ENCODE results near the gene NKAIN4.
"Not testable (repeated sequence)": the region's sequence is repeated elsewhere in the genome, so short reads cannot be mapped to it uniquely, and the experiment has no call there.

Gene NKAIN4

GRCh38 chr20:63253065-63253437, 1.2 kb downstream of the NKAIN4 start:
- Histone ChIP-seq H3K4me3 (peak overlapping the region; percentile 85), H4K20me1 (peaks cover 17% of the 10 kb centered on the region; the same call in 1 of the 2 replicates), H3K27ac (peak overlapping the region; percentile 94), H3K4me2 (peak overlapping the region; percentile 97), H3K27me3 (peaks cover 50% of the 10 kb centered on the region), H3K36me3 (peaks cover 1% of the 10 kb centered on the region; the same call in 1 of the 2 replicates), H3K9ac (peak overlapping the region; percentile 91), H3K9me3 (no peaks in the 10 kb centered on the region), H3K4me1 (peaks cover 94% of the 10 kb centered on the region)
- TF ChIP-seq Cebpa-rat (IDR thresholded peaks at IDR 0.05) = no peak

DNA sequence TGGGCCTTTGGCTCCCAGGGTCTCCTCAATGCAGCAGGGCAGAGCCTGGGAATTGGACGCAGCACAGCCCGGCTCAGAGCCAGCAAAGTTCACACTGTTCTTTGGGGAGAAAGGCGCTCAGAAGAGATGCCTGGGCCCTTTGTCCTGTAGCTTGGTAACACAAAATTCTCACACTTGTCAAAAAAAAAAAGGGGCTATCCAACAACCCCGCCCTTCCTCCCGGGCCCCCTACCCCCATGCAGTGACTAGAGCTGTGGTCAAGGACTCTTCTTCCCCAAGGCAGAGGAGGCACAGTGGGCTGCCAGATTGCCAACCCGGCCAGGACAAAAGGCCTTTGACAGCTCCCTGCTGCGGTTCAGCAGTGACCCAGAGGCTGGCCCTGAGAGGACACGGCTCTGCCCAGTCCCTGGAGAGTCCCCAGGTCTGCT, 2.0 kb downstream of the NKAIN4 start:
- H3K4me1 ChIP-seq = peaks cover 94% of the 10 kb centered on the region
- H3K9me3 ChIP-seq = no peaks in the 10 kb centered on the region
- H3K27ac ChIP-seq = peak overlapping the region; percentile 94
- TF ChIP-seq Cebpa-rat (IDR thresholded peaks at IDR 0.05) = no peak
- H3K27me3 ChIP-seq = peaks cover 50% of the 10 kb centered on the region
- peaks cover 18% of the 10 kb centered on the region; the same call in 1 of the 2 replicates for H4K20me1 ChIP-seq
- H3K4me3 ChIP-seq = peak overlapping the region; percentile 85
- peak overlapping the region; percentile 91 for H3K9ac ChIP-seq
- H3K4me2 ChIP-seq = peak overlapping the region; percentile 97
- peaks cover 7% of the 10 kb centered on the region; the same call in 1 of the 2 replicates for H3K36me3 ChIP-seq

- Histone ChIP-seq H3K9ac (peak overlapping the region; percentile 91), H3K4me1 (peaks cover 94% of the 10 kb centered on the region), H3K36me3 (peaks cover 14% of the 10 kb centered on the region; the same call in 1 of the 2 replicates), H3K4me2 (peak overlapping the region; percentile 97), H3K27me3 (peaks cover 42% of the 10 kb centered on the region), H3K27ac (peak overlapping the region; percentile 94), H4K20me1 (peaks cover 28% of the 10 kb centered on the region; the same call in 1 of the 2 replicates), H3K4me3 (peak overlapping the region; percentile 85)
- not testable (repeated sequence) for H3K9me3 ChIP-seq
These were observed 2.9 kb downstream of the NKAIN4 start for GRCh38 chr20:63251350-63251749.

GRCh38 chr20:63249891-63250290, 4.4 kb downstream of the NKAIN4 start:
- H3K4me2 ChIP-seq = peak overlapping the region; percentile 97
- peaks cover 94% of the 10 kb centered on the region for H3K4me1 ChIP-seq
- H4K20me1 ChIP-seq = peaks cover 39% of the 10 kb centered on the region
- no peaks in the 10 kb centered on the region for H3K9me3 ChIP-seq
- H3K9ac ChIP-seq = peak overlapping the region; percentile 73
- H3K4me3 ChIP-seq = peak overlapping the region; percentile 58
- peaks cover 28% of the 10 kb centered on the region for H3K27me3 ChIP-seq
- peak overlapping the region; percentile 91 for H3K27ac ChIP-seq
- no peak for TF ChIP-seq Cebpa-rat (IDR thresholded peaks at IDR 0.05)
- peaks cover 20% of the 10 kb centered on the region; the same call in 1 of the 2 replicates for H3K36me3 ChIP-seq

DNA sequence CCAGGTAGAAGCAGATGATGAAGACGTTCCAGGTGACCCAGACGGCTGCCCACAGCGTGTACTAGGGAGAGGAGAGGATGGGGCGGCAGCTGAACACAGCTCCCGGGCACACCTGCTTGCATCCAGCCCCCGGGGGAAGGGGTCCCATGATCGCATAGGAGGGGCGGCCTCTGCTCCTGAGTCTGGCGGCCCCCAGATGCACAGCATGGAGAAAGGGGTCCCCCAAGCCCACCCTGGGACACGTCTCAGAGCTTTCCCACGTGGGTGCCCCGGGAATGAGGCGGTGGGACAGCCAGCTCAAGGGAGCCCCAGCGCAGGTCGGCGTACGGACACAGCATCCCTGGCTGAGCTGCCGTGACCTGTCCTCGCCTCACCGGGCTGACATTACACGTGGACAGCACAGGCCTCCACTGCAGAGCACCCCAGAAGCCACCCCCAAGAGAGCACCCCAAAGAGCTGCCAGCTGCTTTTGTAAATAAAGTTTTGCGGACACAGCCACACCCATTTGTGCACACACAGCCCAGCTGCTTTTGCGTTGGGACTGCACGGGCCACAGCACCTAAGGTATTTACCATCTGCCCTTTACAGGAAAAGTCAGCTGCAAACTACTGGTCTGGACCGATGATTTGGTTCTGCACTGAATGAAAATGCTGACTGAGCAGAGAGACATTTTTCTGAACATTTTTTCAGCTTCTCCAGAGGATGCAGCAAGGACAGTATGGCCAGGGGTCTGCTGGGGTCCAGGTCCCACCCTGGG, 5.2 kb downstream of the NKAIN4 start:
- H3K27ac ChIP-seq = peak overlapping the region; percentile 91
- H3K27me3 ChIP-seq = peaks cover 21% of the 10 kb centered on the region
- peak overlapping the region; percentile 97 for H3K4me2 ChIP-seq

DNA sequence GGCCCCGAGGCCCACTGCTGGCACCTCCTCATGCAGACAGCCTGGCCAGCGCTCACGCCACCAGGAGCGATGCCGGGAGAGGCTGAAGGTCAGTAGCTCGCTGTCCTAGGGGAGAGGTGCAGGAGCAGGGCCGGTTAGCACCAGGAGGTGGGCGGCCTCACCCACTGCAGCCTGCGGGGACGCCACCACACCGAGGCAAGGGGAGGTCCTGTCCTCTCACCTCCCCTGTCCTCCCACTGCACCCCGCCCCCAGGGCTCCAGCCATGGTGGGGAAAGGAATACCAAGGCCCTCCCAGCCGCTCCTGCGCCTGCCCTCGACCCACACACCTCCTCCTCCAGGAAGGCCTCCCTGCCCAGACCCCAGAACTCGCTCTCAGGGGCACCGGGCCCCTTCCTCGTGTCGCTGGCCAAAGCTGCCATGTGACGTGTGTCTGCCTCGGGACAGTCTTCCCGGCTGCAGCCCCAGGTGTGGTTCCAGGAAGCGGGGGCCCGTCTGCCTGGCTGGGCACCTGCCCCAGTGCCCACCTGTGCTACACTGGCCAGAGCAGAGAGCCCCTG, 6.5 kb downstream of the NKAIN4 start:
- Histone ChIP-seq H3K36me3 (peaks cover 37% of the 10 kb centered on the region), H3K27ac (peak overlapping the region; percentile 91), H3K4me2 (peak overlapping the region; percentile 97), H3K4me1 (peaks cover 99% of the 10 kb centered on the region), H3K9ac (peak overlapping the region; percentile 73), H3K9me3 (no peaks in the 10 kb centered on the region), H4K20me1 (peaks cover 59% of the 10 kb centered on the region), H3K27me3 (peaks cover 8% of the 10 kb centered on the region; the same call in 1 of the 2 replicates), H3K4me3 (peak overlapping the region; percentile 58)
- no peak for TF ChIP-seq Cebpa-rat (IDR thresholded peaks at IDR 0.05)

More for the DNA sequence above, 5.2 kb downstream of the NKAIN4 start:
- Histone ChIP-seq H4K20me1 (peaks cover 47% of the 10 kb centered on the region), H3K9me3 (no peaks in the 10 kb centered on the region), H3K36me3 (peaks cover 29% of the 10 kb centered on the region), H3K9ac (peak overlapping the region; percentile 73), H3K4me3 (peak overlapping the region; percentile 58), H3K4me1 (peaks cover 96% of the 10 kb centered on the region)
- TF ChIP-seq Cebpa-rat (IDR thresholded peaks at IDR 0.05) = no peak

DNA sequence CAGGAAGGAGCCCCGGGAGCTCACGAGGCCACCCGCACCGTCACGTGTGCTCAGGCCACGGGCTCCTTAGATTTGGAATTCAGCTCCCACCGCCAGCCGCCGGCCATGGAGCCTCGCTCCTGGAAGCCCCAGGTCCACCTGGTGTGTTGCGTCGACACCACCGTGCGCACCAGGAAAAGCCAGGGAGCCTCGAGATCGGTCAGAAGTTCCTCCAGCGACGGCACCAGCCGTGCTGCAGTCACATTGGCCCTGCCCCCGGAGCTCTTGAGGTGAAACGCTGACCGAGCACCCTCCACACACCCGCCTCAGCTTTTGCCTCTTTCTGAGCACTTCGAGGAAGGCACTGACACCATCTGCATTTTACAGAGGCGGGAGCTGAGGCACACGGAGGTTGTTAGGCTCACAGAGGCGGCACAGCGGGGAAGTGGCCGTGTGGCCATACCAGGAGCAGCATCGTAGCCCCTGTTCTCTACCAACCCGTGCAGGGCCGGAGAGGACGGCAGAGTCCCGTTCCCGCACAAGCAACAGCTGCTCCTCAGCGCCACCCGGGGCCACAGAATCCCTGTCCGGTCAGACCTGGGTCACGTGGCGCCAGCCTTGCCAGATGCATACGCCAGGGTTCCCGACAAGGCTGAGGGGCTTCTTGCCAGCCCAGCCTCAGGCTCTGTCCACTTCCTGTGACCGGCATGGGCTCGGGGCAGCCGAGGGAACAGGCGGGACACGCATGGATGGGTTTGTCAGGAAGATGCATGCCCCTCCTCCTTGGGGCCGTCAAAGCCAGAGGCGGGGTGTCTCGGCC, 7.6 kb downstream of the NKAIN4 start:
- Histone ChIP-seq H3K9me3 (no peaks in the 10 kb centered on the region), H4K20me1 (peaks cover 62% of the 10 kb centered on the region), H3K4me1 (peaks cover 99% of the 10 kb centered on the region), H3K27me3 (no peaks in the 10 kb centered on the region), H3K27ac (peak overlapping the region; percentile 91), H3K4me3 (peak overlapping the region; percentile 58; the same call in 1 of the 2 replicates), H3K9ac (0 out of 2 replicates have a peak overlapping the region, but pooled peaks have one; percentile 35), H3K4me2 (peak overlapping the region; percentile 97), H3K36me3 (peaks cover 37% of the 10 kb centered on the region)
- TF ChIP-seq Cebpa-rat (IDR thresholded peaks at IDR 0.05) = no peak

GRCh38 chr20:63244468-63244867, 9.8 kb downstream of the NKAIN4 start:
- Histone ChIP-seq H3K4me3 (no peak overlapping the region), H3K36me3 (peaks cover 37% of the 10 kb centered on the region), H3K27me3 (no peaks in the 10 kb centered on the region), H3K9ac (no peak overlapping the region), H3K4me2 (peak overlapping the region; percentile 97; the same call in 1 of the 2 replicates), H3K9me3 (no peaks in the 10 kb centered on the region), H4K20me1 (peaks cover 69% of the 10 kb centered on the region), H3K27ac (no peak overlapping the region), H3K4me1 (peaks cover 98% of the 10 kb centered on the region)
- no peak for TF ChIP-seq Cebpa-rat (IDR thresholded peaks at IDR 0.05)

DNA sequence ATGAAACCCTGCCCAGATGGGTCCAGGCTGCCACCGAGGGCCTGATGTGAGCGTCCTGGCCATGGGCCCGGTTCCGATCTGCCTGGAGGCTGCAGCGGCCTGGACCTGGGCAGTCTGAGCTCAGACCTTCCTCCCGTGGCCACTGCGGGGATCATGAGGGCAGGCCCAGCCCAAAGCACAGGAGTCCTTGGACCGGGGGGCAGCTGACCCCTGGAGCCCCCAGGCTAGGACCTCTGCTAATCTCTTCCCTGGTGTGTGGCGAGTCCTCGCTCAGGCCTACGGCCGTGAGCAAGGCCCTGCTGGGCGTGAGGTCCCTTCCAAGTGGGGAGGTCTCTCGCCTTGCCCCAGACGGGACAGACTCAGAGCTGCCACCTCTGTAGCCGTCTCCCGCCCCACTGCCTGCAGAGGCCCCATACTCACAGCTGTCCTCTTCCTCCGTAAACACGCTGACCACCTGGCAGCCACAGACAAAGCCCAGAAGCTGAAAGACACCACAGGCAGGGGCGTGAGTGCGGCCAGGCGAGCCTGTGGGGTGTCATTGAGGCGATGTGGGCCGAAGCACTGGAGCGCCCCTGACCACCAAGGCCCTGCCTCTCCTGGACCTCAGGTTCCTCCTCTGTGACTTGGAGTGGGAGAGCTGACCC, 10.5 kb downstream of the NKAIN4 start:
- peak overlapping the region; percentile 31 for H3K27ac ChIP-seq
- peak overlapping the region; percentile 97 for H3K4me2 ChIP-seq
- peaks cover 65% of the 10 kb centered on the region for H4K20me1 ChIP-seq
- H3K4me1 ChIP-seq = peaks cover 98% of the 10 kb centered on the region
- 0 out of 2 replicates have a peak overlapping the region, but pooled peaks have one; percentile 29 for H3K9ac ChIP-seq
- TF ChIP-seq Cebpa-rat (IDR thresholded peaks at IDR 0.05) = no peak
- no peak overlapping the region for H3K4me3 ChIP-seq
- no peaks in the 10 kb centered on the region for H3K27me3 ChIP-seq
- peaks cover 37% of the 10 kb centered on the region for H3K36me3 ChIP-seq
- no peaks in the 10 kb centered on the region for H3K9me3 ChIP-seq
